ENCODE data around the gene PTPRG.
A peak's percentile ranks its signal among the peaks of the same experiment; 100 is the strongest.

DNA sequence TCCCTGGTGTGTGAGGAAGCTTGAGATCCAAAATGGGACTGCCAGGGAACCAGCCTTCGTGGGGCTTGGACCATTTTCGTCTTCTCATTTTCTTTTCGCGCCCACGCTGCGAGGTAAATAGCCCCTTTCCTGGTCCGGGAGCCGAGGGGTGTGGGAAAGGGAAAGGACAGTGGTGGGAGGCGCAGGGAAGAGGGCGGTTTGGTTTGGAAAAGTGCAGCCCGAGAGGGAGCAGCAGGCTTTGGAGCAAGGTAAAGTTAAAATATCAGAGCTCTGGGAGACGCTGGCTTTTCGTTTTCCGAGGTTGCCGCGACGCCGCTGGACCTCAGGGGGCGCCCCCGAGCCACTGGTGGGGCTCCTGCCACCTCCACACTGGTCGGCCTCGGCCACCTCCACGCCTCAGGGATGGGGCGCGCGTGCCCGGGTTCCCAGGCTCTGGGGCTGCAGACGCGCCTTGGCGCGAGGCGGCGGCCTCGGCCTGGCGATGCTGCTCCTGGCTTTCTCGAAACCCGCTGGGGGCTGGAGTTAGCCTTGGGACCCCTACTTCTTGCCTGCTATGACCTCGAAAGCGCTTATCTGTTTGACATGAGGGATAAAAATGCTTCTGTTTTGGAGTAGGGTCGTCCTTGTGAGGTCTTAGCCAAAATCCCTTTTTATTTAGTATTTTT, 3.2 kb downstream of the PTPRG start:
- TF ChIP-seq POLR2AphosphoS5 (IDR thresholded peaks at IDR 0.05) (no peak), CTCF (IDR thresholded peaks at IDR 0.05) (peak; percentile 26 to 74)

Data from suprapubic skin (tissue), 3 donors.